ENCODE results near the gene FOXF1.

The FOXF1 gene

DNA sequence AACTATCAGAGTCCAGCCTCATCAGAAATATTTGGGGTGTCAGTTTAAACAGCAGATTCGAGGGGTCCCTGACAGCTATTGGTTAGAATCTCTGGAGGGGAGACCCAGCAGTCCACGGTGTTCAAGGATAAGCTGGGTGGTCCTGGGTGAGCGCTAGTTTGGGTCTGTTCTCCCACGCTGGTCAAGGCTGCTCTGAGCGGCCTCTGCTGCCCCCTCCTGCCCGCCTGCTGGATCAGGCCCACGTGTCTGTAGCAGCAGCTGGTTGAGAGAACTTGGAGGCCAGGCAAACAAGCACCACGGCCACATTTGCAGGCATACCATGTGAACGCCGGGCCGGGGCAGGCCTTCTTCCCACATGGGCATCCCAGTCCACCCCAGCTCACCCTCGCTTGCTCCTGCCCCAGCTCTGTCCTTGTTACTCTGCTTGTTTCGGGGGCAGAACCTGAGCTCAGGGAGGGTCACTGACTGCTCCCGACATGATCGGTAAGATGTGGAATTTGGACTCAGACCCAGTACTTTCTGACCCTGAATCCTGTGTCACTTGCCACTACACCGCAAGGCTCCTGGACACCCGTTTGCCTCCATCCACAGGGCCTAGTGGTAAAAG, 7.4 kb downstream of the FOXF1 start:
- DNase-seq (ENCODE audit: low spot score): peak; percentile 63

DNA sequence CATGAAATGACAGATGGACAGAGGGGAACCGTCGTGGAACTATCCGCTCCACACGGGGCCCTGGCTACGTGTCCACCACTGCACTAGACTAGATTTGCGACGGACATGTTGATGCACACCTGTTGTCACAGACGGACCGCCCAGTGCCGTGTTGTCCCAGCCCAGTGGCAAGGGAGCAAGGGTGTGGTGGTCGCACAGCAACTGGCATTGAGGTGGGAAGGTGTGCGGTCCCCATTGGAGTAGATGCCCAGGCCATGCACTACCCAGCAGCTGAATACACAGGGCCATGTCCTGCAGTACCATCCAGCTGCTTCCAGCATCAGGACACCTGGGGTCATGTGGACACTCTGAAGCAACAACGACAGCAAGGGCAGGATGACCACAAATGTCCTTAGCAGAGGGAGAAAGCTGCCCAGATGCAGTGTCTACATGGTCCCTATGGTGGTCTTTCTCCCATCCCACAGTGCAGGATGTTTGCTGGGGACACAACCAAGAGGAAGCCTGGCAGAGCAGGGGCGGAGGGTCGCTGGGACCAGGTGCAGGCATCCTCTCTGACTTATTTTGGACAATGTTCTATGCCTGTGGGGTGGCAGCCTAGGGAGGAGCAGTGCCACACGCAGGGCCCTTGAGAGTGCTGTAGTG, 8.8 kb downstream of the FOXF1 start:
- no peak for DNase-seq (ENCODE audit: low spot score)

DNA sequence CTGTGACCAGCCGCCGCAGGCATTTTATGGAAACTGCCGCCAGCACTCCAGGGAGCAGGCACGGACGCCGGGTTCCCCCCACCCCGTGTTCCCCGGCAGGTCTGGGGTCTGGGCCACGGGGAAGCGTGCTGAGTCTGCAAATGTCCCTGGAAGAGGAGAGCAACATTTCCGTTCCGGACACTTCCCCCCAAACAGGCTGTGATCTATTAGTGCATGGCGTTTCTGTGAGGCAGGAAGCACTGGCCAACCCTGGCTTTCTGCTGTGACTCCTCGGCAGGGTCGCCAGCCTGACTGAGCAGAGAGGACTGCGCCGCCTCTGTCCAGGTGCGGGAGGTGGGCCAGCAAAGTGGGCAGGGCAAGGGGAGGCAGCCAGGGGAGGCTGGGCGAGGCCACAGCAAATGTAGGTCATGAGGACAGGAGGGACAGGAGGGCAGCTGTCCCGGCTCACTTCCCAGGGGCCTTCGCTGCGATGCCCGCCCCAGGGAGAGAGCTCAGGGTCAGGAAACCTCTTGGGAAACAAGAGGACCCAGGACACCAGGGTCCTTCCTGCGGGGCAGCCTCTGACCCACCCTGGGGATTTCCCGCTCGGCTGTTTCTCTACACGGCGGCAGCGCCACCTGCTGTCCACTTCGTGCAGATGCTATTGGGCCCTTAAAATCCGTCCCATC, 9.5 kb downstream of the FOXF1 start:
- DNase-seq (ENCODE audit: low spot score): no peak

DNA sequence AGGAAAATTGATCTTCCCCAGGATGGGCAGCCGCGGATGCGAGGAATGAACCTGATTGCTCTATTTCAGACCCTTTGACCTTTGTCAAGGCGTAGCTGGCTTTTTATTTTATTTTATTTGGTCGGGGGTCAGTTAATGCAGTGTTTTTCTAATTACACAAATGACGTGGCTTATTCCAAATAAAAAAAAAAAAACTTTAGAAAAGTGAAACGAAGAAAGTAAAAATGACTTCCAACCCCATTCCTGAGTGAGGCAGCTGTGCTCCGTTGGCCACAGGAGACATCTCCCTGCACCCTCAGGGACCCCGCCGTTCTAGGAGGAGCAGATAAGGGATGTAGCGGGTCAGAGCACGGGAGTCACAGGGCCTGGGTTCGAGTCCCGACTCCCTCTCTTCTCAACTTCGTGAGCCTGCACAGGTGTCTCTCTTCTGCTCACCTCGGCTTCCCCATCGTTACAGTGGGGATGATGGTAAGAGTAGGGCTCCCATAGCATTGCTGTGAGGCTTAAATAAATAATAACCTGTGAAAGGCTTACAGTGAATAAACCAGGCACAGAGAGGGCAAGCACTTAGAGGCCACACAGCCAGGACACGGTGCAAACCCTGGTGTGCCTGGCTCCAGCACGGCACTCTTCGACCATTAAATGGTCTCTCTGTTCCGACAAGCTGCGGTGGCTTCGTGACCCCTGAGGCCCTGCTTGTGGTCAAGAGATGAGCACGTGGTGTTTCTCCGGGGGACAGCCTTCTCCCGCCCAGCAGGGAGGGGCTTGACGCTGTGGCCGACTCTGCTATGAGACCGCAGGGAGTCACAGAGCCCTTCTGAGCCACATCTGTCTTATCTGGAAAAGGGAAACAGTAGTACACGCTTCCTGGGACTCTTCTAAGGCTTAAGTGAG, 10.2 kb downstream of the FOXF1 start:
- DNase-seq (ENCODE audit: low spot score): no peak

DNA sequence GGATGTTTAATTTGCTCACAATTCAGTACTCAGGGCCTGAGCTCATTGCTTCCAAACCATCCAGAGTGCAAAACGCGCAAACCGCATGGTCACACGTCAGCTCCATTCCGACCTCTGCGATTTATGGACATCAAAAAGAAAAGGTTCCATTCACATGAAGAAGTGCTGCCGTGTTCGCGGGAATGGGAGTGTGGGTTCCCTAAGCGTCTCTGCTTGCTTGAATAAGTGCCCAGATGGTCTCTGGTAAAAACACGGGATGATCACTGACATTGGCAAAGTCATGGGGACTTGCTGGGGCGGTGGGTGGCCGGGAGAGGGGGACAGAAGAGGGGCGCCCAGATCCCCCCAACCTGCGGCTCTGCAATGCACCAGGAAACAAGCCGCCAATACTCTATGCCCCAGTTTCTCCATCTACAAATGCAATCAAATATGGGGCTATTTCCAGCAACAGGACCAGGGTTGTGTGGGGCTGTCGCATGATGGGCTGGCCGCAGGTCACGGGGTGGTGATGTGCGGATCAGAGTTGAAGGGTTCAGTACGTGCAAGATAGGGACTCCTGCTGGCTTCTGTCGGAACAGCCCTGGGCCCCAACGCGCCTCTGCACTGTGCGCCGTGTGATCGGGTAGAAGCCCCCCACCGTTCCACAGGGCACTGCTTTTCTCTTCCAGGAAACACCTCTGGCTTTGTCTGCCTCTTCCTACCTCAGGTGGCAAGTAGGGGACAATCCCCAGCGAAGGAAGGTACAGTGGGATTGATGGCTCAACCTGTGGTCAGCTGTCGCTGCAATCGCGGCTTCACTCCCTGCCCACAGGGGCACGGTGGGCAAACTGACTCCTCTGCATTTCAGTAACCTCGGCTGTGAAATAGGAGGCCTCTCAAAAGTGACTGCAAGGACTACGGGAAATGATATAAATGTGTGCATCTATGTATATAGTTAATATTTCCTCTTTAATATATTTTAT, 11.2 kb downstream of the FOXF1 start:
- DNase-seq (ENCODE audit: low spot score): no peak

DNA sequence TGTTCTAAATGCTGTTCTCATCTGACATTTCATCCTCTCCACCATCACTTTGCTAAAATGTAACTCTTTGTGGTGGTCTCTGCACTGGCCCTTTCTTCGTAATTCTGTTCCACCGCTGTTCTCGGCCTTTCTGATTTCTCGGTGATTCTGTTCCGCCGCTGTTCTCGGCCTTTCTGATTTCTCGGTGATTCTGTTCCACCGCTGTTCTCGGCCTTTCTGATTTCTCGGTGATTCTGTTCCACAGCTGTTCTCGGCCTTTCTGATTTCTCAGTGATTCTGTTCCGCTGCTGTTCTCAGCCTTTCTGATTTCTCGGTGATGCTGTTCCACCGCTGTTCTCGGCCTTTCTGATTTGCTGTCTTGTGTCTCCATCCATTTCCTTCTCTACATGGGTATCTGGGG, 12.3 kb downstream of the FOXF1 start:
- no peak for DNase-seq (ENCODE audit: low spot score)

DNA sequence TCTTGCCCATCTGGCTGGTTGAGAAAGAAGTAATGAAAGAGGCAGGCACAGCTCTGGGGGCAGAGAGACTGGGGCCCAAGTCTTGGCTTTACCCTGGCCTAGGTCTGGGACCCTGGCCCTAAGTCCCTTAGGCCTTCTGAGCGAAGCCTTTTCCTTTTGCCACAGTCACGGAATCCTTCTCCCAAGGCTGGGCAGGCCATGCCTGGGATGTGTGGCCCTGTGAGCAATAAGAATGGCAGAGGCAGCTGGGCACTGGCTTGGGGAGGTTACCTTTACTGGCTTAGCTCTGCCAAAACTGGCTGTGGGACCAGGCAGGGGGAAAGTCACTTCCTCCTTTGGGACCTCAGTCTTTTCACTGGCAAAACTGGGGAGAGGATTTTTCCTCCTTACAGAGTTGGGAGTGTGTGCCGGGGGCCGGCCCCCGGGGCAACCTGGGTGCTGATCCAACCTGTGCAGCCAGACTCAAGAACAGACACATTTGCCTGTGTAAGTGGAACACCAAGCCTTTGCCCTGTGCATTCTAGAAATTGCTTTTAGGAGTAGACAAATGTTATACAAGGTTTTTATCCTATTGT, 12.9 kb downstream of the FOXF1 start:
- DNase-seq (ENCODE audit: low spot score): no peak

DNA sequence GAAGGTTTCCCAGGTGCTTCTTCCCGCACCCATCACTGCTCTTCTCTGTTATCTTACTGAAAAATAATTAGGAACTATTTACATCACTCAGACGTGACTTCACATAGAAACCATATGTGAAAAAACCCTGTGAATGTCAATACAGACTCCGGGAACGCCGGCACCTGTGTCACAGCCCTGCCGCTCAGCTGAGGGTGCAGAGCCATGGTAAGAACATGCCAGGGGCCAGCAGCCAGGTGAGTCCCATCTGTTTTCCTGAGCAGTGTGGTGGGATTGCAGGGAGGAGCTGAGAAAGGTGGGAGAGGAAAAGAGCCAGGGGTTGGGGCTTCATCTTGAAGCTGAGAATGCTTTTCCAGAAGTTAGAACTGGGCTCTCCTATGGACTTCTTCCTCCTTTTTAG, 13.7 kb downstream of the FOXF1 start:
- DNase-seq (ENCODE audit: low spot score): no peak

DNA sequence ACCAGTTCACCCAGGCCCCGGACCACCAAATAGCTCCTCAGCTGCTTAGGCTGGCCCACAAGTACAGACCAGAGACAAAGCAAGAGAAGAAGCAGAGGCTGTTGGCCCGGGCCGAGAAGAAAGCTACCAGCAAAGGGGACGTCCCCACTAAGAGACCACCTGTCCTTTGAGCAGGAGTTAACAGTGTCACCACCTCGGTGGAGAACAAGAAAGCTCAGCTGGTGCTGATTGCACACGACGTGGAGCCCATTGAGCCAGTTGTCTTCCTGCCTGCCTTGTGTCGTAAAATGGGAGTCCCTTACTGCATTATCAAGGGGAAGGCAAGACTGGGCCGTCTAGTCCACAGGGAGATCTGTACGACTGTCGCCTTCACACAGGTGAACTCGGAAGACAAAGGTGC, 15.4 kb downstream of the FOXF1 start:
- DNase-seq (ENCODE audit: low spot score): no peak

DNA sequence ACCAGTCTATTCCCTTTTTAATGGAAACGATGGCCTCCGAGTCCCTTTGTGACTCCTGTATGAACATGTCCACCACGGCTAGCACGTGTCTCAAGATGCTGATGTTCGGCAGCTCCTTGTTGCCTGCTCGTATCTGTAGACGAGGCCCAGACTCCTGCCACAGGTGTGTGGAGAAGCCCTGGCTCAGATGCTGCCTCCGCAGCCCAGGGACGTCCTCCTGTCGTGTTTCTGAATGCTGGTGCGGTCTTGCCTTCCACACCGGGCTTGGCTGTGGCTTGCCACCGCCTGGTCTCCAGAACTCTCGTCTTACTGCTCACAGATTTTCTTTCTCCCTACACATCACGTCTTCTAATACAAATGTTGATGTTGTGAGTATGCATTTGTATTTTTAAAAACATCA, 17.0 kb downstream of the FOXF1 start:
- DNase-seq (ENCODE audit: low spot score): no peak

DNA sequence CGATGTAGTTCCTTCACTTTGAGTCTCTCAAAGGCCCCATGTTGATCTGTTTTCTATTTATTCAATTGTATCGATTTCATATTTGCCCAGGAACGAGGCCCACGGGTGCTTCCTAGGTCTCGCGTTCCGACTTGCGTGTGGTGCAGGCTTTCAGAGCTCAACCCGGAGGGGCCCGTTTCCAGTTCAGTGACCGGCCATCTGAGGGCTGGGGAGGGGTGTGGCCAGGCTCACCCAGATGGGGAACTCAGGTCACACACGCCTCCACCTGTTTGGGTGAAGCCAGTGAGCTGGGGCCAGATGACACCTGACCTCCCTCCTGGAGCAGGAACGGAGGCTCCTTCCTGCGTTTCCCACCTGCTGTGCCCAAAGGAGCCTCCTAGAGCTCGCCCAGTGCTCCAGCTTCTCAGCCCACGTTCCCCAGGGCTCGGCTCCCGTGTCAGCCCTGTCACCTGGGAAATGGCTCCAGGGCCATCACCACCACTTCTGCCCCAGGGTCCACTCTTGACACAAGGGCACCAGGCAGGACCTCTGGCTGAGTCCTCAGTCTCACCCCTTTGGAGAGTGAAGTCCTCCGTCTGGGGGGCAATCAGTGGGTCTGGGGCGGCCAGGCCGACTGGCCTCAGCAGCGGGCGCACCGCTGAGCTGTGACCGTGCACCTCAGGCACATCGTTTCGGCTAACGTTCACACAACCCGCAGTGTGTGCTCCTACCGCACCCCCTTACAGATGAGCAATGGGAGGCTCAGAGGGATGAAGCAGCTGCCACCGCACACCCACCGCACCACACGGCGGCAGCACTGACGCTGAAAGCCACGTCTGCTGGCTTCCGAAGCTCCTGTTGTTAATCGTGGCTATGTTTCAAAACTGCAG, 18.0 kb downstream of the FOXF1 start:
- no peak for DNase-seq (ENCODE audit: low spot score)

DNA sequence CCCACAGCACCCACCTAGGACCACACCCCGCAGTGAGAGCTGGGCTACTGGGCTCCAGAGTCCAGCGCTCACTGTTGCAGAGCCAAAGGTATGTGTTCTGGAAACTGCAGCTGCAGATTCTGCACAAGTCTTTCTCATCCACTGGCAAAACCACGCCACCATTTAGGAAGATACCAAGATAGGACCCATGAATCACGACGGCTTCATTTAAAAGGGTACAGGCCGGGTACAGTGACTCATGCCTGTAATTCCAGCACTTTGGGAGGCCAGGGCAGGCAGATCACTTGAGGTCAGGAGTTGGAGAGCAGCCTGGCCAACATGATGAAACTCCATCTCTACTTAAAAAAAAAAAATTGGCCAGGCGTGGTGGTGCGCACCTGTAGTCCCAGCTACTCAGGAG, 18.8 kb downstream of the FOXF1 start:
- no peak for DNase-seq (ENCODE audit: low spot score)

DNA sequence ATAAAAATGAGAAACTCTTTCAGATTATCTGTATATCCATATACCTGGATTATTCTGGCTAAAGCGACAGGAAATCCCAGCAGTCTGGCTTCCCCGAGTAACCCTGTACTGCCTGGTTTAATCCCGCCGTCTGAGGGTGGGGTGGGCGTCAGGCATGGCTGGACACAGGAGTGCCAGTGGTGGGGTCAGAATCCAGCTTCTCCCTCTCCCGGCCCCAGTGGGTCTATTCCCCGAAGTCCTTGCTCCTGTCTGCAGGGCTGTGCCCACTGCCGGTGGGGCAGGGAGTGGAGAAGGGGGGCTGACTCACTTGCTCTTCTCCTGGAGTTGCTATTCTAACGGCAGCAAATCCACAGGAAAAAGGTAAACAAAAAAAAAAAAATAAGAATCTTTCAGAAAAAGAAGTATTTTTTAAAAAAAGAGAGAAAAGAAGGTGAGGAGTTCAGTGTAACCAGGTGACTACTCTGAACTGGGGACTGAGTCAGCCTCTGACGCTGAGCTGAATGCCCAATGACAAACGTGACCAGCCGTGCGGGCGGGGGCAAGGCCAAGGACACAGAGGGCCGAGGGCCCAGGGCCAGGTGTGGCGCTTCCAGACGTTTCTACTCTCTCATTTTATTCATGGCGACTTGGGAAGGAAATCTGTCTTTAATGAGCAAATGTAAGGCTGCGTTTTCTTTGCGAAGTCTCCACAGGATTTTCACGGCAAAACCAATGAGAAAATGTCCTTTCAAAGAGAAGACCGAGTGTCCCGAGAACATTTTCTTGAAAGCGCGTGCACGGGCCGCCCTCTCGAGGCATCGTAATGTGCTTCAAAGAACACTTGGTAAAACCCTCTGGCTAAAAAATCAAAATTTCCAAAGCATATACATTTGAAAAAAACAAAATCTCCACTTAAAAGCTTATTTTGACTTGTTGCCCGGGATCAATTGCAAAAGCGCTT, 20.2 kb downstream of the FOXF1 start:
- DNase-seq (ENCODE audit: low spot score): no peak

DNA sequence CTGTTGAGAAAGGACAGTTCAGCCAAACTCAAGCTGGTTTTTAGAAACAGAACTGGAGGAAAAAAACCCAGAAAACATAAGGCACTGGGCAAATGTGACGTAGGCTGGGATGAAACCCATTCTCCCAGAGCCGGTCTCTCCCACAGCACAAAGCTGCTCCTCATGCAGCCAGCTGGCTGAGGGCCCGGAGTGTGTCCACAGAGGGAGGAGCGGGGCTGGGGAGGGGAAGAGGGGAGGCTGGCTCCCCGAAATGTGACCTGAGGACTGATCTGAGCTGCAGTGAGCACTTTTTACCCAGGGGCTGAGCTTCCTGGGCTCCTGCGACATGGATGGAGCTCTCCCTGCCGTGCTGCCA, 20.8 kb downstream of the FOXF1 start:
- peak; percentile 95 for DNase-seq (ENCODE audit: low spot score)

DNA sequence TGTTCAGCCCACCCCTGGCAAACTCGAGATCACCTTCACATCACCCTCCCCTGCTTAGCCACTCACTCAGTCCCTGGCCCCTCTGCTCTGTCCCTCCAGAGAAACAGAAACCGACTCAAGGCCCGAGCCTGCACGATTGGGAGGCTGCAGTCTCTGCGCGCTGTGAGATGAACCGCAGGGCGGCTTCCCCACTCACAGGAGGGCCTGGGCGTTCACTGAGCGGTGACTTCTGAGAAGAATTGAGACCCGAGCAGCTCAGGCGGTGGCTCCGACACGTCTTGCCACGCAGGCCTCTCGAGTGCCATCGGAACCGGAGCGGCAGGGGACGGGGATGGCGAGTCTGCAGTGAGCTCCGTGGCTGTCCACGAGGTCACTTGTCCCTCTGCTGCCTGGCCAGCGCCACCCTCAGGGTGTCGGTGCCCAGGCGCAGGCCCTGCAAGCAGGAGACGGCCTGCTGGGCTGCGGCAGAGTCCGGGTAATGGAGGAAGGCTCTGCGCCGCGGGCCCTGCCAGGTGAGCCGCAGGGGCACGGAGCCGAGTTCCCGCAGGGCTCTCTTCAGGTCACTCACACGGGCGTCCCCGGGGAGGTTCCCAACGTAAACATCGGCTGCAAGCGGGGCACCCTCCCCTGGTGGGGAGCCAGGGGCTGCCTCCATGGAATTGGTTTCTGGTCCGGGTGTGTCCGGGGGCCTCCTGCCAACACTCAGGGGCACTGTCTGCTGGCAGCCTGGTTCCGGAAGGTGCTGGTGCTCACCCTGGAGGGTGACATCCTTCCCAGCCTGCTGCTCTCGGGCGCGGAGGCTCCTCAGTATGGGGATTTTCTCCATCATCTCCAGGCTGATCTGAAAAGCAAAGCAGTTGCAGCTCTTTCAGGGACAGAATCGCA, 21.6 kb downstream of the FOXF1 start:
- DNase-seq (ENCODE audit: low spot score): no peak

DNA sequence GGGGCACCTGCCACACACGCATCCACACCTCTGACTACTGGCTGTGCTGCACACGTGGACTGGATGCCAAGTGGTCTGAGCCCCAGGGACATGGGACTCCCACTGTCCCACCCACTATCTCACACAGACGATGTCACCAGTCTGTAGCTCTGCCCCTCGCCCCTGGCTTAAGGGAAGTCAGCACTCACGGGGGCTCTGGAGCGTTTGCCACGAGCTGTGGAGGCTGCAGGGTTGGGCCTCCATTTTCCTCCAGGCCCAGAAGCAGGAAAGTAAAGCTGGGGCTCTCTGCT, 22.1 kb downstream of the FOXF1 start:
- DNase-seq (ENCODE audit: low spot score): no peak

DNA sequence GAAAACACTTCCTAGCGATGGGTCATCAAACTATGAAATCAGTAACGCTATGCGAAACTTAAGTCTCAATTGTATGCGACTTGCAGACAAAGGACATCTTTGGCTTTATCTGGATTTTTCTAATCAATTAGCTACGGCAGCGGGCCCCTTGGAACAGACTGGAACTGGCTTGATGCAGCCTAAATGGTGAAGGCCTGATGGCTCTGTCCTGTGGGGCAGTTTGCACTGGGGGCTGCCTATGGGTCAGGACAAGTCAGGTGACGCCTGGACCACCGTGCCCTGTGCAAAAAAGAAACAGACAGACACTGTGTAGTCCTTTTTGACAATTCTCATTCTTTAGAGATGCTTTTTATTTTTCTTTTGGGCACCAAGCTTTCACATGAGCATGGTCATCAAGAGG, 22.7 kb downstream of the FOXF1 start:
- DNase-seq (ENCODE audit: low spot score): no peak

DNA sequence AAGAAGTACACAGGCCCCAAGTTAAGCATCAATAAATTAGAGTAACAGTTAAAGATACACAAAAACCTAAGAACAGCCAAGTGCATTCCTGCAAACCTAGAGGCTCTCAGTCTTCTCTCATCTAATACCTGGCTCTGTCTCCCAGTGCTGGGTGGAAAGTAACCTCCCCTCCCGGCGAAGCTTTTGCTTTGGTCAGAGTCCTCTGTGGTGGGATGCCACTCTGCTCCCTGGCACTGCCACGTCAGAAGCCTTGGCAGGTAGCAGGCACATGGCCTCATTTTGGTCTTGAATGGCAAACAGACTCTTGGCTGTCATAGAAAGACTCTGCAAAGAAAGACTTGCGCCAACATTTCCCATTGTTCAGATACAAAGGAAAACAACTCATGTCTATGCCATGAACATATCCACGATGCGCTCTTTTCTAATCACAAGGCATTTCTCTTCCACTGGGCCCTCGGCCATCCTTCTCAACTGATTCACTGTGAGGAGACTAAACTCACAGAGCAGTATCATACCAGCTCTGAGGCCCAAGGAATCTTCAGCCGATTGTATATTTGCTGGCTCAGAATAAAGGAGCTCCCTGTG, 23.5 kb downstream of the FOXF1 start:
- DNase-seq (ENCODE audit: low spot score): peak; percentile 74

All from globus pallidus (tissue), 1 donor.